ENCODE data around the gene CNTROB. TPM values are rescaled to one million over a fixed set of nuclear protein-coding genes. Genes with fewer than 3 reads are reported as not detected.
A peak's percentile ranks its signal among the peaks of the same experiment; 100 is the strongest.
"Not testable (repeated sequence)": the region's sequence is repeated elsewhere in the genome, so short reads cannot be mapped to it uniquely, and the experiment has no call there.

CNTROB gene
- total and polyA plus RNA-seq, 9 donors = 15.8 to 41.0 (median 35.0) TPM

- no peak overlapping the region for H3K4me3 ChIP-seq (ENCODE audit: low read length)
- no peaks in the 10 kb centered on the region for H3K27me3 ChIP-seq (ENCODE audit: control insufficient read depth, insufficient read depth, low read length)
- no peaks in the 10 kb centered on the region for H3K9me3 ChIP-seq (replicated peaks; ENCODE audit: control insufficient read depth, low read depth, low read length)
- DNase-seq = no peak
- no peak overlapping the region for H3K27ac ChIP-seq (ENCODE audit: low read length)
- WGBS (ENCODE audit: insufficient coverage) = 90% methylated on average over 13 of the region's 13 CpGs
- H3K4me1 ChIP-seq (ENCODE audit: control insufficient read depth, insufficient read depth, low read length) = peaks cover 9% of the 10 kb centered on the region
- H3K36me3 ChIP-seq (ENCODE audit: control insufficient read depth, insufficient read depth, low read length) = peaks cover 73% of the 10 kb centered on the region
Observed at GRCh38 chr17:7943291-7943690, 11.3 kb downstream of the CNTROB start.

GRCh38 chr17:7944326-7944725 is 12.3 kb downstream of the CNTROB start:
- Histone ChIP-seq H3K4me3 (ENCODE audit: low read length) (no peak overlapping the region), H3K27me3 (ENCODE audit: control insufficient read depth, insufficient read depth, low read length) (no peaks in the 10 kb centered on the region), H3K9me3 (replicated peaks; ENCODE audit: control insufficient read depth, low read depth, low read length) (no peaks in the 10 kb centered on the region), H3K4me1 (ENCODE audit: control insufficient read depth, insufficient read depth, low read length) (peaks cover 9% of the 10 kb centered on the region), H3K27ac (ENCODE audit: low read length) (no peak overlapping the region), H3K36me3 (ENCODE audit: control insufficient read depth, insufficient read depth, low read length) (peaks cover 79% of the 10 kb centered on the region)
- DNase-seq = no peak
- 82% methylated on average over 7 of the region's 9 CpGs for WGBS (ENCODE audit: insufficient coverage)

GRCh38 chr17:7945651-7946050 is 13.6 kb downstream of the CNTROB start:
- DNase-seq = no peak
- no peak overlapping the region for H3K27ac ChIP-seq (ENCODE audit: low read length)
- H3K27me3 ChIP-seq (ENCODE audit: control insufficient read depth, insufficient read depth, low read length) = no peaks in the 10 kb centered on the region
- H3K36me3 ChIP-seq (ENCODE audit: control insufficient read depth, insufficient read depth, low read length) = peaks cover 67% of the 10 kb centered on the region
- H3K9me3 ChIP-seq (replicated peaks; ENCODE audit: control insufficient read depth, low read depth, low read length) = no peaks in the 10 kb centered on the region
- H3K4me1 ChIP-seq (ENCODE audit: control insufficient read depth, insufficient read depth, low read length) = peaks cover 9% of the 10 kb centered on the region
- 86% methylated on average over 7 of the region's 7 CpGs for WGBS (ENCODE audit: insufficient coverage)
- no peak overlapping the region for H3K4me3 ChIP-seq (ENCODE audit: low read length)

- H3K27ac ChIP-seq (ENCODE audit: low read length) = no peak overlapping the region
- DNase-seq = no peak
- peaks cover 9% of the 10 kb centered on the region for H3K4me1 ChIP-seq (ENCODE audit: control insufficient read depth, insufficient read depth, low read length)
- no peaks in the 10 kb centered on the region for H3K9me3 ChIP-seq (replicated peaks; ENCODE audit: control insufficient read depth, low read depth, low read length)
- H3K4me3 ChIP-seq (ENCODE audit: low read length) = no peak overlapping the region
- no CpG with 5 or more reads among the region's 5 CpGs for WGBS (ENCODE audit: insufficient coverage)
- H3K36me3 ChIP-seq (ENCODE audit: control insufficient read depth, insufficient read depth, low read length) = peaks cover 61% of the 10 kb centered on the region
- no peaks in the 10 kb centered on the region for H3K27me3 ChIP-seq (ENCODE audit: control insufficient read depth, insufficient read depth, low read length)
Observed at GRCh38 chr17:7946441-7946840, 14.4 kb downstream of the CNTROB start.

- Histone ChIP-seq H3K27me3 (ENCODE audit: control insufficient read depth, insufficient read depth, low read length) (no peaks in the 10 kb centered on the region), H3K4me3 (ENCODE audit: low read length) (no peak overlapping the region), H3K27ac (ENCODE audit: low read length) (no peak overlapping the region), H3K9me3 (replicated peaks; ENCODE audit: control insufficient read depth, low read depth, low read length) (no peaks in the 10 kb centered on the region), H3K4me1 (ENCODE audit: control insufficient read depth, insufficient read depth, low read length) (peaks cover 9% of the 10 kb centered on the region), H3K36me3 (ENCODE audit: control insufficient read depth, insufficient read depth, low read length) (peaks cover 58% of the 10 kb centered on the region)
- WGBS (ENCODE audit: insufficient coverage) = 89% methylated on average over 5 of the region's 5 CpGs
- DNase-seq = no peak
Observed at GRCh38 chr17:7947651-7948050, 15.6 kb downstream of the CNTROB start.

GRCh38 chr17:7950578-7950977 is 18.6 kb downstream of the CNTROB start:
- no peaks in the 10 kb centered on the region for H3K9me3 ChIP-seq (replicated peaks; ENCODE audit: control insufficient read depth, low read depth, low read length)
- no peak for DNase-seq
- peaks cover 34% of the 10 kb centered on the region for H3K36me3 ChIP-seq (ENCODE audit: control insufficient read depth, insufficient read depth, low read length)
- H3K4me1 ChIP-seq (ENCODE audit: control insufficient read depth, insufficient read depth, low read length) = no peaks in the 10 kb centered on the region
- H3K27me3 ChIP-seq (ENCODE audit: control insufficient read depth, insufficient read depth, low read length) = no peaks in the 10 kb centered on the region
- no CpG with 5 or more reads among the region's 3 CpGs for WGBS (ENCODE audit: insufficient coverage)
- no peak overlapping the region for H3K27ac ChIP-seq (ENCODE audit: low read length)
- no peak overlapping the region for H3K4me3 ChIP-seq (ENCODE audit: low read length)

- 85% methylated on average over 2 of the region's 5 CpGs for WGBS (ENCODE audit: insufficient coverage)
- H3K27ac ChIP-seq (ENCODE audit: low read length) = no peak overlapping the region
Observed at GRCh38 chr17:7951143-7951792, 19.3 kb downstream of the CNTROB start.

GRCh38 chr17:7953266-7953665 is 21.3 kb downstream of the CNTROB start:
- H3K4me1 ChIP-seq (ENCODE audit: control insufficient read depth, insufficient read depth, low read length); H3K9me3 ChIP-seq (replicated peaks; ENCODE audit: control insufficient read depth, low read depth, low read length); H3K4me3 ChIP-seq (ENCODE audit: low read length); H3K27me3 ChIP-seq (ENCODE audit: control insufficient read depth, insufficient read depth, low read length); H3K27ac ChIP-seq (ENCODE audit: low read length); H3K36me3 ChIP-seq (ENCODE audit: control insufficient read depth, insufficient read depth, low read length); DNase-seq: not testable (repeated sequence)
- 94% methylated on average over 13 of the region's 13 CpGs for WGBS (ENCODE audit: insufficient coverage)

More at GRCh38 chr17:7951143-7951792, 19.3 kb downstream of the CNTROB start:
- H3K36me3 ChIP-seq (ENCODE audit: control insufficient read depth, insufficient read depth, low read length) = peaks cover 27% of the 10 kb centered on the region
- no peaks in the 10 kb centered on the region for H3K4me1 ChIP-seq (ENCODE audit: control insufficient read depth, insufficient read depth, low read length)
- DNase-seq = no peak
- H3K4me3 ChIP-seq (ENCODE audit: low read length) = no peak overlapping the region
- no peaks in the 10 kb centered on the region for H3K9me3 ChIP-seq (replicated peaks; ENCODE audit: control insufficient read depth, low read depth, low read length)
- H3K27me3 ChIP-seq (ENCODE audit: control insufficient read depth, insufficient read depth, low read length) = no peaks in the 10 kb centered on the region

GRCh38 chr17:7955414-7956227 is 23.6 kb downstream of the CNTROB start:
- Histone ChIP-seq H3K4me3 (ENCODE audit: low read length) (no peak overlapping the region), H3K4me1 (ENCODE audit: control insufficient read depth, insufficient read depth, low read length) (no peaks in the 10 kb centered on the region), H3K36me3 (ENCODE audit: control insufficient read depth, insufficient read depth, low read length) (no peaks in the 10 kb centered on the region), H3K27ac (ENCODE audit: low read length) (no peak overlapping the region), H3K9me3 (replicated peaks; ENCODE audit: control insufficient read depth, low read depth, low read length) (no peaks in the 10 kb centered on the region), H3K27me3 (ENCODE audit: control insufficient read depth, insufficient read depth, low read length) (no peaks in the 10 kb centered on the region)
- WGBS (ENCODE audit: insufficient coverage) = 55% methylated on average over 8 of the region's 13 CpGs
- DNase-seq = no peak

- Histone ChIP-seq H3K27me3 (ENCODE audit: control insufficient read depth, insufficient read depth, low read length) (no peaks in the 10 kb centered on the region), H3K27ac (ENCODE audit: low read length) (no peak overlapping the region)
- WGBS (ENCODE audit: insufficient coverage) = 100% methylated on average over 1 of the region's 11 CpGs
Observed at GRCh38 chr17:7956228-7956965, 24.4 kb downstream of the CNTROB start.

More at GRCh38 chr17:7956228-7956965, 24.4 kb downstream of the CNTROB start:
- H3K9me3 ChIP-seq (replicated peaks; ENCODE audit: control insufficient read depth, low read depth, low read length) = no peaks in the 10 kb centered on the region
- peak; percentile 75 for DNase-seq
- H3K4me1 ChIP-seq (ENCODE audit: control insufficient read depth, insufficient read depth, low read length) = no peaks in the 10 kb centered on the region
- H3K36me3 ChIP-seq (ENCODE audit: control insufficient read depth, insufficient read depth, low read length) = no peaks in the 10 kb centered on the region
- no peak overlapping the region for H3K4me3 ChIP-seq (ENCODE audit: low read length)

Data from muscle of leg (tissue), 11 donors.